Naive thymus-derived CD8-positive, alpha-beta T cell (primary cell): ENCODE results near the gene PIK3C2B. TPM values are rescaled to one million over a fixed set of nuclear protein-coding genes. Genes with fewer than 3 reads are reported as not detected.
A peak's percentile ranks its signal among the peaks of the same experiment; 100 is the strongest.

Source experiments
- ATAC-seq, 2 donors: fragments of 150-1000 bp; cut with Tn5 transposase in 1 of 2; sonication (Bioruptor Pico), chemical (Tn5 transposase) in 1 of 2; 1 replicate in 1 of 2; 2 replicates in 1 of 2; pipeline ENCODE4 v1.10.0; 2021; ENCODE audit warnings: mild to moderate bottlenecking in 2 of 2, moderate library complexity in 2 of 2
- POLR2A ChIA-PET: fragments of 350-600 bp; sonication (Branson Sonifier 250); formaldehyde crosslinking; loops from one replicate; lab custom pipeline; 2021; ENCODE audit warnings: antibody characterized with exemption; lab: Charles Lee
- DNase-seq, 10 donors: peaks; one replicate each; pipeline versions ENCODE4 v3.0.0 to v3.0.0-alpha.2; 2020 to 2022
- H3K27ac Mint-ChIP-seq, 10 donors: one replicate each; pipeline ENCODE4 v1.8.0; 2020 to 2022; ENCODE audit warnings: mild to moderate bottlenecking in 10 of 10, mixed read lengths in 10 of 10, moderate library complexity in 4 of 10, inconsistent platforms in 1 of 10
- H3K27me3 Mint-ChIP-seq, 5 donors: one replicate each; pipeline ENCODE4 v1.8.0; 2021 to 2022; ENCODE audit warnings: mixed read lengths in 5 of 5
- H3K36me3 Mint-ChIP-seq, 3 donors: one replicate each; pipeline ENCODE4 v1.8.0; 2020 to 2022; ENCODE audit warnings: mixed read lengths in 3 of 3, mild to moderate bottlenecking in 2 of 3, inconsistent platforms in 1 of 3
- H3K4me1 Mint-ChIP-seq, 4 donors: one replicate each; pipeline ENCODE4 v1.8.0; 2021 to 2022; ENCODE audit warnings: mixed read lengths in 4 of 4
- H3K4me3 Mint-ChIP-seq, 10 donors: one replicate each; pipeline ENCODE4 v1.8.0; 2020 to 2022; ENCODE audit warnings: mild to moderate bottlenecking in 10 of 10, mixed read lengths in 10 of 10, moderate library complexity in 6 of 10, inconsistent platforms in 1 of 10
- H3K9me3 Mint-ChIP-seq, 9 donors: one replicate each; pipeline ENCODE4 v1.8.0; 2020 to 2022; ENCODE audit warnings: mixed read lengths in 9 of 9, mild to moderate bottlenecking in 3 of 9, inconsistent platforms in 1 of 9, moderate library complexity in 1 of 9
- polyA plus RNA-seq, 3 donors: library from polyadenylated mRNA; unstranded; fragments of 300-500 nt; fragmentation: Illumina TruSeq; gene quantifications; one replicate each; pipeline ENCODE4 v1.2.3, GENCODE V29; 2021
- total RNA-seq, 8 experiments: library from RNA in 2 of 8; stranded (reverse) in 2 of 8; gene quantifications; one replicate each; pipeline ENCODE4 v1.2.3 and lab custom pipeline; 2021 to 2026

Gene PIK3C2B
- total RNA-seq (10 to 100 TPM; 39.5 to 40.1 TPM), polyA plus RNA-seq (1 to 10 TPM; 1.3 to 2.6 (median 1.8) TPM), total RNA-seq (lab: John Stamatoyannopoulos, UW) (14.0 to 44.8 (median 35.3) reads per million in 6 experiments)

- Mint-ChIP-seq H3K9me3 (no peaks in the 10 kb centered on the region), H3K4me1 (peaks cover 33 to 75% (median 67%) of the 10 kb centered on the region in 4 donors), H3K4me3 (peak within 1 kb of the TSS; percentile 91 to 97 (median 94)), H3K27ac (peak within 1 kb of the TSS; percentile 92 to 98 (median 95)), H3K27me3 (no peaks in the 10 kb centered on the region), H3K36me3 (peaks cover 0 to 9% (median 0%) of the 10 kb centered on the region in 3 donors)
- peak; percentile 53 to 82 (median 66) for DNase-seq
- POLR2A ChIA-PET = interaction anchor here (0.6 to 5.9 kb wide), 24 partner anchors 9 to 669 kb away, joined by 3 to 85 read pairs (median 6); partner anchors contain the start of gene MDM4
- ATAC-seq = peak; percentile 75 to 76
Measured at GRCh38 chr1:204494281-204495077, at the start of gene PIK3C2B. PIK3C2B (minus strand) TSS chr1:204494805; CDS start chr1:204469802, 25,003 bp downstream.

DNA sequence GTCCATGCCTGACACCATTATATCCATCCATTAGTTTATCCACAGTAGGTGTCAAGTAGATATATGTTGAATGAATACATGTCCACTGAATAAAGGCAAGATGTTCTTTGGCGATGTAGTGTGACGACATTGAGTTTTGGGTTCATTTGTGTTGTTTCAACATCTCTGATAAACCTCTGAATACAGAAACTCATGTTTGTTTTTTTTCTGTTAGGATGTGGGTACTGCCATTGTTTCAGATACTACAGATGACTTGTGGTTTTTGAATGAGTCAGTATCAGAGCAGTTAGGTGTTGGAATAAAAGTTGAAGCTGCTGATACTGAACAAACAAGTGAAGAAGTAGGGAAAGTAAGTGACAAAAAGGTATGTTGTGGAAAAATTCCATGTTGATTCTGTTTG lies 49.7 kb upstream of the PIK3C2B start:
- H3K4me1 Mint-ChIP-seq = peaks cover 24 to 56% (median 55%) of the 10 kb centered on the region in 4 donors
- peak; percentile 93 to 97 for ATAC-seq

GRCh38 chr1:204541626-204542025 lies 47.0 kb upstream of the PIK3C2B start:
- POLR2A ChIA-PET = interaction anchor here (8.5 kb wide), 1 partner anchor 27 kb away, joined by 79 read pairs; the partner anchor contains the start of gene MDM4
- Mint-ChIP-seq H3K36me3 (peaks cover 33 to 96% (median 55%) of the 10 kb centered on the region in 3 donors), H3K27ac (peak overlapping the region in 8 of 10 donors; percentile 4 to 91 (median 72)), H3K4me3 (peak overlapping the region in 1 of 10 donors; percentile 23), H3K27me3 (no peaks in the 10 kb centered on the region), H3K4me1 (peaks cover 25 to 62% (median 59%) of the 10 kb centered on the region in 4 donors), H3K9me3 (peaks cover 0 to 12% (median 0%) of the 10 kb centered on the region in 9 donors)
- DNase-seq (no peak), ATAC-seq (no peak)

More for the DNA sequence above, 49.7 kb upstream of the PIK3C2B start:
- DNase-seq = peak in 4 of 10 donors; percentile 16 to 69 (median 60)
- Mint-ChIP-seq H3K4me3 (peak overlapping the region in 9 of 10 donors; percentile 31 to 76 (median 63)), H3K27me3 (no peaks in the 10 kb centered on the region), H3K27ac (peak overlapping the region; percentile 35 to 92 (median 82)), H3K9me3 (peaks cover 0 to 12% (median 0%) of the 10 kb centered on the region in 9 donors), H3K36me3 (peaks cover 44 to 95% (median 72%) of the 10 kb centered on the region in 3 donors)
- POLR2A ChIA-PET = interaction anchor here (0.7 to 8.5 kb wide), 7 partner anchors 12 to 38 kb away, joined by 3 to 79 read pairs (median 7); partner anchors contain the start of gene MDM4

- Mint-ChIP-seq H3K36me3 (peaks cover 4 to 96% (median 21%) of the 10 kb centered on the region in 3 donors), H3K27ac (peak overlapping the region in 6 of 10 donors; percentile 6 to 77 (median 48)), H3K4me3 (no peak overlapping the region), H3K9me3 (no peaks in the 10 kb centered on the region), H3K27me3 (no peaks in the 10 kb centered on the region), H3K4me1 (peaks cover 15 to 41% (median 32%) of the 10 kb centered on the region in 4 donors)
- DNase-seq (no peak), ATAC-seq (no peak)
- POLR2A ChIA-PET = interaction anchor here (0.6 to 1.2 kb wide), 2 partner anchors 12 to 753 kb away, joined by 3 to 4 read pairs; no protein-coding TSS in a partner anchor
Measured at GRCh38 chr1:204532832-204533231, 38.2 kb upstream of the PIK3C2B start.

DNA sequence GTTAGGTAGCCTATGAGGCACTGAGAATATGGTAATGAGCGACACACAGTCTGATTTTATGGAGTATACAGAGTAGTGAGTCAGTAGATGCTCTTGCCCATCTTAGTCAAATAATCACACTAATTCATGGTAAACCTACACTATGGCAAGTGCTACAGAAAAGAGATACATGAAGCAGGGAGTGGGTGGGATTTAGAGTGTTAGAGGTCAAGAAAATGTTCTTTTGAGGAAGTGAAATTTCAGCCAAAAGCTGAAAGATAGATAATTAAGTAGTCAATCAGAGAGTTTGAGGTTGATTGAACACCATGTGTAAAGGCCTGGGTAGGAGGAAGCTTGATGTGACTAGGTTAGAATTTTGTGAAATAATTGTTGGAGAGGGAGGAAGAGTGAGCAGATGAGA lies 36.3 kb upstream of the PIK3C2B start:
- Mint-ChIP-seq H3K27me3 (no peaks in the 10 kb centered on the region), H3K4me3 (peak overlapping the region in 1 of 10 donors; percentile 10), H3K4me1 (peaks cover 12 to 46% (median 36%) of the 10 kb centered on the region in 4 donors), H3K9me3 (no peaks in the 10 kb centered on the region), H3K27ac (peak overlapping the region in 9 of 10 donors; percentile 2 to 80 (median 22)), H3K36me3 (peaks cover 4 to 95% (median 24%) of the 10 kb centered on the region in 3 donors)
- no peak for DNase-seq
- ATAC-seq = no peak
- POLR2A ChIA-PET = interaction anchor here (1.2 to 10.8 kb wide), 2 partner anchors 15 kb away, joined by 3 to 117 read pairs; partner anchors contain the start of gene MDM4

DNA sequence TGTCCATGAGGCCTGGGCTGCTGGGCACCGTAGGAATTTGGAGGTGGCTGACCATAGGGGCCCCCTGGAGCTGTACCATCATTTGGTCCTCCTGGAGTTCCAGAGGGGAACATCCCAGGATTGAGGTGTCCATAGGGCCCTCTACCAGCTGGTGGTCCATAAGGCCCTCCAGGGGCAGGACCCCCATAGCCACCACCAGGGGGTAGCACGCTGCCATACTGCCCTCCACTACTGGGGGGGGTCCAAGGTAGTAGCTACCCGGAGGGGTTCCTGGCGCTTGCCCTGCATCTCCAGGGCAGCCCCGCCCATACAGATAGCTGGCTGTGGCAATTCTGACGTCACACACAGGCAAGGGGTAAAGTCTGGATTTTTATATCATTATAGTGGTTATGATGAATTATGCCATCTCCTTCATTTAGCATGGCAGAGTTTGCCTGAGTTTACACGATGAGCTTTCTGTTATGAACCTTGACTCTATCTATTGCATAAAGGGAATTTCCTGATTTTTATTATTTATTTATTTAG lies 34.8 kb upstream of the PIK3C2B start:
- Mint-ChIP-seq H3K27me3 (no peaks in the 10 kb centered on the region), H3K9me3 (peaks cover 0 to 4% (median 0%) of the 10 kb centered on the region in 9 donors), H3K27ac (peak overlapping the region in 3 of 10 donors; percentile 10 to 67 (median 63)), H3K4me3 (no peak overlapping the region), H3K36me3 (peaks cover 9 to 91% (median 31%) of the 10 kb centered on the region in 3 donors), H3K4me1 (peaks cover 17 to 52% (median 46%) of the 10 kb centered on the region in 4 donors)
- ATAC-seq (peak; percentile 22 to 49), DNase-seq (no peak)
- POLR2A ChIA-PET = interaction anchor here (1.0 to 10.8 kb wide), 3 partner anchors 13 to 147 kb away, joined by 3 to 117 read pairs (median 7); partner anchors contain the start of gene MDM4

- POLR2A ChIA-PET = interaction anchor here (0.8 to 10.8 kb wide), 5 partner anchors 13 to 146 kb away, joined by 3 to 117 read pairs (median 7); partner anchors contain the start of gene MDM4
- Mint-ChIP-seq H3K4me1 (peaks cover 20 to 60% (median 51%) of the 10 kb centered on the region in 4 donors), H3K27ac (peak overlapping the region in 7 of 10 donors; percentile 17 to 73 (median 59)), H3K4me3 (no peak overlapping the region), H3K27me3 (no peaks in the 10 kb centered on the region), H3K9me3 (peaks cover 0 to 9% (median 3%) of the 10 kb centered on the region in 9 donors), H3K36me3 (peaks cover 13 to 88% (median 36%) of the 10 kb centered on the region in 3 donors)
- ATAC-seq (no peak), DNase-seq (no peak)
Measured at GRCh38 chr1:204528677-204529076, 34.1 kb upstream of the PIK3C2B start.

DNA sequence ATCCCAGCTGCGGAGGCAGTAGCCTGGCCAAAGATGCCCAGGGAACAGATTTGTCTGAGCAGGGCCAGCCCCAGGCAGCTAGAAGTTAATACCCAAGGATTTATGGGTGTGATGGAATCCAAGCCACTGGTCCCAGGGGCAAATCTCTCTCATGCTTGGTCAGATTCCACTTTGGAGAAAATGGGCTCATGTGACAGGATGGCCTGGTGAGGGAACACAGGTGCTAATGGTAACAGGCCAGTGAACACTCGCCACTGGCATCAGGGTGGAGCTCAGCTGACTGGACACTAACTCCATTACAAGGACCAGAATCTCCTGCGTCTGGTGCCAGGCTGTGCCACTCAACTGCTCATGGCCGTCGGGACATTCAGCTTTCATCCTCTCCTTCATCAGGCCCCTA lies 33.6 kb upstream of the PIK3C2B start:
- Mint-ChIP-seq H3K4me3 (peak overlapping the region in 1 of 10 donors; percentile 60), H3K36me3 (peaks cover 14 to 86% (median 39%) of the 10 kb centered on the region in 3 donors), H3K9me3 (peaks cover 0 to 11% (median 4%) of the 10 kb centered on the region in 9 donors), H3K27ac (peak overlapping the region in 7 of 10 donors; percentile 13 to 73 (median 59)), H3K4me1 (peaks cover 22 to 63% (median 53%) of the 10 kb centered on the region in 4 donors), H3K27me3 (no peaks in the 10 kb centered on the region)
- ATAC-seq (no peak), DNase-seq (no peak)
- POLR2A ChIA-PET = interaction anchor here (0.6 to 10.8 kb wide), 5 partner anchors 12 to 23 kb away, joined by 3 to 117 read pairs (median 7); partner anchors contain the start of gene MDM4

- H3K36me3 Mint-ChIP-seq = peaks cover 10 to 70% (median 27%) of the 10 kb centered on the region in 3 donors
- H3K4me1 Mint-ChIP-seq = peaks cover 26 to 69% (median 61%) of the 10 kb centered on the region in 4 donors
- POLR2A ChIA-PET = interaction anchor here (0.6 to 10.8 kb wide), 3 partner anchors 9 to 37 kb away, joined by 5 to 117 read pairs (median 43); partner anchors contain the start of gene MDM4
Measured at GRCh38 chr1:204524986-204525385, 30.4 kb upstream of the PIK3C2B start.

DNA sequence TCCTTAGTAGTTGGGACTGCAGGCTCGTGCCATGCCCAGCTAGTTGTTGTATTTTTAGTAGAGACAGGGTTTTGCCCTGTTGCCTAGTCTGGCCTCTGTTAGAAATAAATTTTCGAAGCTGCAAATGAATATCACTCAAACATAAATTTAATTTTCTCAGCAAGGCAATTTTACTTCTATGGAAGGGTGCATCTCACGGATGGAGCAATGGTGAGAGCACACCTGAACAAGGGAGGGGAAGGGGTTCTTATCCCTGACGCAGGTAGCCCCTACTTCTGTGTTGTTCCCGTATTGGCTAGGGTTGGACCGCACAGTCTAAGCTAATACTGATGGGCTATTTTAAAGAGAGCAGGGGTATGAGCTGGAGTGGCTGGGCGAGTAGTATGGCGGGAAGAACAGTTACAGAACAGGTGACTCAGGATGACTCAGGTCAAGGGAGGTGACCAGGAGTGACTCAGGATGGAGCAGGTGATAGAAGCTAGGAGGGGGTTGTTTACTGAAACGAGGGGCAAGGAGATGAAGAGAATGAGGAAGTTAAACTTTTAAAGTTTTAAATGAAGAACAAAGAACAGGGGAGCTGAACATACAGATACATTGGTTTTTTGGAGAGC lies 29.1 kb upstream of the PIK3C2B start:
- H3K9me3 Mint-ChIP-seq = peaks cover 0 to 12% (median 4%) of the 10 kb centered on the region in 9 donors
- H3K36me3 Mint-ChIP-seq = peaks cover 10 to 71% (median 33%) of the 10 kb centered on the region in 3 donors
- POLR2A ChIA-PET = interaction anchor here (1.1 to 10.8 kb wide), 4 partner anchors 8 to 42 kb away, joined by 3 to 117 read pairs (median 24); partner anchors contain the start of gene MDM4
- peaks cover 29 to 80% (median 72%) of the 10 kb centered on the region in 4 donors for H3K4me1 Mint-ChIP-seq
- DNase-seq (no peak), ATAC-seq (no peak)
- H3K27ac Mint-ChIP-seq = peak overlapping the region; percentile 51 to 91 (median 84)
- H3K4me3 Mint-ChIP-seq = peak overlapping the region in 9 of 10 donors; percentile 31 to 82 (median 59)
- no peaks in the 10 kb centered on the region for H3K27me3 Mint-ChIP-seq

More at GRCh38 chr1:204524986-204525385, 30.4 kb upstream of the PIK3C2B start:
- no peak for DNase-seq
- peaks cover 0 to 12% (median 4%) of the 10 kb centered on the region in 9 donors for H3K9me3 Mint-ChIP-seq
- peak overlapping the region in 9 of 10 donors; percentile 11 to 91 (median 83) for H3K27ac Mint-ChIP-seq
- ATAC-seq = no peak
- H3K27me3 Mint-ChIP-seq = no peaks in the 10 kb centered on the region
- H3K4me3 Mint-ChIP-seq = peak overlapping the region in 5 of 10 donors; percentile 23 to 60 (median 51)
